HG03103 (cell line): Measurements from ENCODE around the gene MAPT.

Experiments used
- ATAC-seq: cut with Tn5 transposase; IDR thresholded peaks from one replicate; pipeline ENCODE4 v1.9.1; 2021; ENCODE audit warnings: low read depth; ENCODE audit not compliant: unreplicated experiment

Gene MAPT

DNA sequence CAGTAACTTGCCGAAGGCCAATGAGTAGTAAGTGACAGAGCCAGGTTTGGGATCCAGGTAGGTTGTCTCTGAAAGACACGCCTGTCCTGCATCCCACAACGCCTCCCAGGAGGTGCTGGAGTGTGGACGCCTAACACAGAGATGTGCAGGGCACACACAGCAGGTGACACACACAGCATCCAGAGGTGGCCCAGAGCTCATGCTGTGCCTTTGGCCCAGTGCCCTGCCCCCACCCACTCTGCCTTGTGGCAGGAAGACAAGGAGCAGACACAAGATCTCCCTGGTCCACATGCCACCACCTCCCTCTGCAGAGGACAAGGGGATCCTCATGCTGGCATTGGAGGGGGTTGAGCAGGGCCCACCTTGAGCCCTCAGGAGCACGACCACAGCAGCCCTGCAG lies 90.0 kb downstream of the MAPT start:
- ATAC-seq, result no peak

GRCh38 chr17:45985447-45985846 lies 91.1 kb downstream of the MAPT start:
- no peak for ATAC-seq

DNA sequence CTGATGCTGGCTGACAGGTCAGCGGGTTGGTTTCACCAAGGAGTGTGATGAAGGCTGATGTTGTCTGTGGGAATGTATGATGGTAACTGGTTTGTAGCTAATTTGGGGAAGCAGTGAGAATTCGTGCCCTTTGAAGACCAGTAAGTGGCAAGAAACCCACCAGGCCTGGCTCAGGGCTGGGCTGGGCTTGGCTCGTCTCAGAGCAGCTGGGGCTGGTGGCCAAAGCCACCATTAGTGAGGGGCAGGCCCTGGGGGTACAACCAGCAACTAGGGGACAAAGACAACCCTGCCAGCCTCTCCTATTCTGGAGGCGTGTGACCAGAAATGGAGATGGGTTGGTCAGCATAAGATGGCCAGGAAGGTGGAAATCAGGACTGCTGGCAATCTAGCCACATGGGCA lies 91.7 kb downstream of the MAPT start:
- no peak for ATAC-seq

DNA sequence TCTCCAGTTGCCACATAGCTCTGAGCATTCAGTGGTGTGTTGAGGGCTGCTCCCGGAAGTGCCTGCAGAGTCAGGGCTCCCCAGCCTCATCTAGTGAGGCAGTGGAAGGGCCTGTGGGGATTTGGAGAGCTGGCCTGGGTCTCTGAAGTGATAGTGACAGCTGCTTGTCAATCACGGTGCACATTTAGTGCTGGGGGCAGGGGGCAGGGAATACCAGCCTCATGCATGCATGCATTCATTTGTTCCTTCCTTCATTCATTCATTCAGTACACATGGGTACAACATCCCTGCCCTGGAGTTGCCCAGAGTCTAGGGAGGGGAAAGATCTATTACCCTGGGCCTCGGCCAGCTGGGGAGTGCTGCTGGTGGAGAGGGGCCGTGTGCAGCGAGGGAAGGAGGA lies 93.4 kb downstream of the MAPT start:
- ATAC-seq, result no peak

DNA sequence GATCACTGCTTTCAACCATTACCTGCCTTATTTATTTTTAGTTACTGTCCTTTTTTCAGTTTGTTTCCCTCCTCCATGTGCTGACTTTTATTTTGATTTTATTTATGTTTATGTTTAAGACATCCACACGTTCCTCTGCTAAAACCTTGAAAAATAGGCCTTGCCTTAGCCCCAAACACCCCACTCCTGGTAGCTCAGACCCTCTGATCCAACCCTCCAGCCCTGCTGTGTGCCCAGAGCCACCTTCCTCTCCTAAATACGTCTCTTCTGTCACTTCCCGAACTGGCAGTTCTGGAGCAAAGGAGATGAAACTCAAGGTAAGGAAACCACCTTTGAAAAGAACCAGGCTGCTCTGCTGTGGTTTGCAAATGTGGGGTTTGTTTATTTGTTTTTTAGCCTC lies 95.4 kb downstream of the MAPT start:
- no peak for ATAC-seq

- ATAC-seq, result no peak
These were observed 96.5 kb downstream of the MAPT start for GRCh38 chr17:45990886-45991285.

GRCh38 chr17:45991341-45991740 lies 97.0 kb downstream of the MAPT start:
- no peak for ATAC-seq

- ATAC-seq, result no peak
These were observed 97.8 kb downstream of the MAPT start for GRCh38 chr17:45992175-45992574.

- no peak for ATAC-seq
These were observed 98.5 kb downstream of the MAPT start for GRCh38 chr17:45992904-45993303.

GRCh38 chr17:45993962-45994627 lies 99.7 kb downstream of the MAPT start:
- no peak for ATAC-seq

GRCh38 chr17:45994987-45995386 lies 100.6 kb downstream of the MAPT start:
- no peak for ATAC-seq

- ATAC-seq, result no peak
These were observed 101.4 kb downstream of the MAPT start for GRCh38 chr17:45995627-45996270.

- no peak for ATAC-seq
These were observed 102.1 kb downstream of the MAPT start for GRCh38 chr17:45996282-45996937.

- no peak for ATAC-seq
These were observed 102.8 kb downstream of the MAPT start for GRCh38 chr17:45997166-45997565.

- no peak for ATAC-seq
These were observed 103.3 kb downstream of the MAPT start for GRCh38 chr17:45997624-45998023.

DNA sequence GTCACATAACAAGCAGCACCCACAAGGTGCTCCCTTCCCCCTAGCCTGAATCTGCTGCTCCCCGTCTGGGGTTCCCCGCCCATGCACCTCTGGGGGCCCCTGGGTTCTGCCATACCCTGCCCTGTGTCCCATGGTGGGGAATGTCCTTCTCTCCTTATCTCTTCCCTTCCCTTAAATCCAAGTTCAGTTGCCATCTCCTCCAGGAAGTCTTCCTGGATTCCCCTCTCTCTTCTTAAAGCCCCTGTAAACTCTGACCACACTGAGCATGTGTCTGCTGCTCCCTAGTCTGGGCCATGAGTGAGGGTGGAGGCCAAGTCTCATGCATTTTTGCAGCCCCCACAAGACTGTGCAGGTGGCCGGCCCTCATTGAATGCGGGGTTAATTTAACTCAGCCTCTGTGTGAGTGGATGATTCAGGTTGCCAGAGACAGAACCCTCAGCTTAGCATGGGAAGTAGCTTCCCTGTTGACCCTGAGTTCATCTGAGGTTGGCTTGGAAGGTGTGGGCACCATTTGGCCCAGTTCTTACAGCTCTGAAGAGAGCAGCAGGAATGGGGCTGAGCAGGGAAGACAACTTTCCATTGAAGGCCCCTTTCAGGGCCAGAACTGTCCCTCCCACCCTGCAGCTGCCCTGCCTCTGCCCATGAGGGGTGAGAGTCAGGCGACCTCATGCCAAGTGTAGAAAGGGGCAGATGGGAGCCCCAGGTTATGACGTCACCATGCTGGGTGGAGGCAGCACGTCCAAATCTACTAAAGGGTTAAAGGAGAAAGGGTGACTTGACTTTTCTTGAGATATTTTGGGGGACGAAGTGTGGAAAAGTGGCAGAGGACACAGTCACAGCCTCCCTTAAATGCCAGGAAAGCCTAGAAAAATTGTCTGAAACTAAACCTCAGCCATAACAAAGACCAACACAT lies 104.9 kb downstream of the MAPT start, which contains the start of gene STH:
TSS of gene STH (plus strand) at position 264 of the 913 bp plus-strand sequence. CDS start at position 294, 30 bp downstream.
- no peak for ATAC-seq

GRCh38 chr17:45999900-46000290 lies 105.5 kb downstream of the MAPT start:
- no peak for ATAC-seq

GRCh38 chr17:46000292-46000691 lies 105.9 kb downstream of the MAPT start:
- no peak for ATAC-seq

DNA sequence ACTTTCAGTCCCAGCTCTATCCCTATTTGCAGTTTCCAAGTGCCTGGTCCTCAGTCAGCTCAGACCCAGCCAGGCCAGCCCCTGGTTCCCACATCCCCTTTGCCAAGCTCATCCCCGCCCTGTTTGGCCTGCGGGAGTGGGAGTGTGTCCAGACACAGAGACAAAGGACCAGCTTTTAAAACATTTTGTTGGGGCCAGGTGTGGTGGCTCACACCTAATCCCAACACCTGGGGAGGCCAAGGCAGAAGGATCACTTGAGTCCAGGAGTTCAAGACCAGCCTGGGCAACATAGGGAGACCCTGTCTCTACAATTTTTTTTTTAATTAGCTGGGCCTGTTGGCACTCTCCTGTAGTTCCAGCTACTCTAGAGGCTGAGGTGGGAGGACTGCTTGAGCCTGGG lies 106.4 kb downstream of the MAPT start:
- ATAC-seq, result no peak

DNA sequence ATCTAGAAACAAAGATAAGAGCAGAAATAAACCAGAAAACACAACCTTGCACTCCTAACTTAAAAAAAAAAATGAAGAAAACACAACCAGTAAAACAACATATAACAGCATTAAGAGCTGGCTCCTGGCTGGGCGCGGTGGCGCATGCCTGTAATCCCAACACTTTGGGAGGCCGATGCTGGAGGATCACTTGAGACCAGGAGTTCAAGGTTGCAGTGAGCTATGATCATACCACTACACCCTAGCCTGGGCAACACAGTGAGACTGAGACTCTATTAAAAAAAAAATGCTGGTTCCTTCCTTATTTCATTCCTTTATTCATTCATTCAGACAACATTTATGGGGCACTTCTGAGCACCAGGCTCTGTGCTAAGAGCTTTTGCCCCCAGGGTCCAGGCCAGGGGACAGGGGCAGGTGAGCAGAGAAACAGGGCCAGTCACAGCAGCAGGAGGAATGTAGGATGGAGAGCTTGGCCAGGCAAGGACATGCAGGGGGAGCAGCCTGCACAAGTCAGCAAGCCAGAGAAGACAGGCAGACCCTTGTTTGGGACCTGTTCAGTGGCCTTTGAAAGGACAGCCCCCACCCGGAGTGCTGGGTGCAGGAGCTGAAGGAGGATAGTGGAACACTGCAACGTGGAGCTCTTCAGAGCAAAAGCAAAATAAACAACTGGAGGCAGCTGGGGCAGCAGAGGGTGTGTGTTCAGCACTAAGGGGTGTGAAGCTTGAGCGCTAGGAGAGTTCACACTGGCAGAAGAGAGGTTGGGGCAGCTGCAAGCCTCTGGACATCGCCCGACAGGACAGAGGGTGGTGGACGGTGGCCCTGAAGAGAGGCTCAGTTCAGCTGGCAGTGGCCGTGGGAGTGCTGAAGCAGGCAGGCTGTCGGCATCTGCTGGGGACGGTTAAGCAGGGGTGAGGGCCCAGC lies 107.3 kb downstream of the MAPT start:
- ATAC-seq, result no peak
